Purkinje cell (primary cell): ENCODE results near the gene COG3. TPM values are rescaled to one million over a fixed set of nuclear protein-coding genes. Genes with fewer than 3 reads are reported as not detected.

Experiments used
- polyA plus RNA-seq: library from polyadenylated mRNA; unstranded; fragments of >200 nt; fragmentation: Nextera tagmentation; gene quantifications from 2 replicates; pipeline ENCODE4 v1.2.1, GENCODE V29; 2014

COG3 gene
- 9.8 and 11.4 TPM in 2 replicates for polyA plus RNA-seq

GRCh38 chr13:45464687-45465453, at the start of gene COG3:
COG3 (plus strand) TSS chr13:45464939; CDS start chr13:45465037, 98 bp downstream.

GRCh38 chr13:45417790-45418534, 46.8 kb upstream of the COG3 start, which contains the start of gene SLC25A30:
SLC25A30 (minus strand) TSS chr13:45418373; CDS start chr13:45411425, 6,948 bp downstream.

Other genes with a start within 250 kb of the COG3 start
- gene TPT1, start 123.8 kb upstream of the COG3 start, polyA plus RNA-seq = 863 and 865 TPM in 2 replicates
- 0.78 and 1.1 TPM in 2 replicates for gene SLC25A30, start 46.6 kb upstream of the COG3 start, polyA plus RNA-seq
- 1.3 TPM in 1 of 2 replicates, not detected in the other for gene ERICH6B, start 150.8 kb downstream of the COG3 start, polyA plus RNA-seq
- gene CBY2, start 237.4 kb downstream of the COG3 start, polyA plus RNA-seq = not detected in 2 replicates